Measurements from ENCODE around the gene USP34.
"Not testable (repeated sequence)": the region's sequence is repeated elsewhere in the genome, so short reads cannot be mapped to it uniquely, and the experiment has no call there.

USP34 gene

GRCh38 chr2:61181382-61182058 is 289.4 kb downstream of the USP34 start:
- no peak for DNase-seq

GRCh38 chr2:61180686-61181085 is 290.2 kb downstream of the USP34 start:
- no peak for DNase-seq

- peak; percentile 52 for DNase-seq
Measured at GRCh38 chr2:61179701-61180639, 290.9 kb downstream of the USP34 start.

GRCh38 chr2:61178603-61179545 is 292.0 kb downstream of the USP34 start:
- DNase-seq = no peak

- peak; percentile 24 for DNase-seq
Measured at GRCh38 chr2:61177727-61178549, 292.9 kb downstream of the USP34 start.

- peak; percentile 95 for DNase-seq
Measured at GRCh38 chr2:61176755-61177726, 293.8 kb downstream of the USP34 start.

GRCh38 chr2:61175036-61175435 is 295.9 kb downstream of the USP34 start:
- DNase-seq = no peak

- no peak for DNase-seq
Measured at GRCh38 chr2:61173116-61173515, 297.8 kb downstream of the USP34 start.

- DNase-seq = no peak
Measured at GRCh38 chr2:61172671-61173070, 298.2 kb downstream of the USP34 start.

GRCh38 chr2:61167579-61167978 is 303.3 kb downstream of the USP34 start:
- DNase-seq = no peak

GRCh38 chr2:61165946-61166345 is 304.9 kb downstream of the USP34 start:
- peak; percentile 27 for DNase-seq

- DNase-seq = not testable (repeated sequence)
Measured at GRCh38 chr2:61165082-61165481, 305.8 kb downstream of the USP34 start.

GRCh38 chr2:61162721-61163120 is 308.2 kb downstream of the USP34 start:
- no peak for DNase-seq

- no peak for DNase-seq
Measured at GRCh38 chr2:61161888-61162287, 309.0 kb downstream of the USP34 start, which contains the start of gene C2orf74. TSS of gene C2orf74 (plus strand) at chr2:61162188. CDS start at chr2:61162515, 327 bp downstream.

GRCh38 chr2:61158356-61158955 is 312.4 kb downstream of the USP34 start:
- DNase-seq = no peak

GRCh38 chr2:61157371-61158003 is 313.4 kb downstream of the USP34 start:
- DNase-seq = no peak

- peak; percentile 49 for DNase-seq
Measured at GRCh38 chr2:61151436-61151835, 319.5 kb downstream of the USP34 start.

GRCh38 chr2:61149074-61149473 is 321.8 kb downstream of the USP34 start:
- DNase-seq = no peak

GRCh38 chr2:61148091-61148490 is 322.8 kb downstream of the USP34 start:
- DNase-seq = not testable (repeated sequence)

- DNase-seq = no peak
Measured at GRCh38 chr2:61145990-61146389, 324.9 kb downstream of the USP34 start.

All from fibroblast of skin of right biceps (primary cell).